ENCODE data around the gene MPHOSPH9. TPM values are rescaled to one million over a fixed set of nuclear protein-coding genes. Genes with fewer than 3 reads are reported as not detected.

MPHOSPH9 gene
- total RNA-seq, 1 experiment from 2014 or later, result 47.5 TPM

DNA sequence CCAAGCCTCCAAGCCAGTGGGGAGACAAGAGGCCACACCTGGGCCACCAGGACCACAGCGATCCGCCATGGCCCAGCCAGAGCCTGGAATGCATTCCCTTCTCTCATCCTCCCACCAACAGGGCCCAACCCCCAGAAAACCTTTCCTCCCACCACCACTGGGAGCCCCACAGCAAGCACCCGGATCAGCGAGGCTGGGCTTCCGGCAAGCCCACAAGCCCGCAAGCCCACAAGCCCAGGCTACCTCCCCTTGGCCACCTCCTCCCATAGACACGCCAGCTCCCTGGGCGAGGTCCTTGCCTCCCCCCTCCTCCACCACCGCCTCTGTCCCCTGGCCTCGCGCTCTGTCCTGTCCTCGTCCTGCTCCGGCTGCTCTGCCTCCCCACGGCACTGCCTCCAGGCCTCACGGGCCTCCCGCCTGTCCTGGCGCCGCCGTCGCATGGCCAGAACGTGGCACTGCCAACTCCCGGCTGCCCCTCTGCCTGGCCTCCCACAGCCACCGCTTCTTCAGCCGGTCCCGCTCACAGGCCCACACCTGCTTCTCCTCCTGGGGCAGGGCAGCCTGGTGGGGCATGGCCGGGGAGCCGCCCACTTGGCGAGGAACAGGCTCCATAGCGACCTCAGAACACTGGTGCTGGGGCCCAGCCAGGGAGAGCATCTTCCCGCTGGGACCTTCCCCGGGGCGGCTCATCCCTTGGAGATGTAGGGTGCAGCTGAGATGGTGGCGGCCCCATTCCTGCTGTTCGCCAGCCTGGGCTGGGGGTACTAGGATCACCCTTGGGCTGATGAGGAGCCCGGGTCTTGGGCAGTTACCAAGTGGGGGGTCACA lies 33.1 kb upstream of the MPHOSPH9 start (continued):
- TF ChIP-seq, protein P1, sequence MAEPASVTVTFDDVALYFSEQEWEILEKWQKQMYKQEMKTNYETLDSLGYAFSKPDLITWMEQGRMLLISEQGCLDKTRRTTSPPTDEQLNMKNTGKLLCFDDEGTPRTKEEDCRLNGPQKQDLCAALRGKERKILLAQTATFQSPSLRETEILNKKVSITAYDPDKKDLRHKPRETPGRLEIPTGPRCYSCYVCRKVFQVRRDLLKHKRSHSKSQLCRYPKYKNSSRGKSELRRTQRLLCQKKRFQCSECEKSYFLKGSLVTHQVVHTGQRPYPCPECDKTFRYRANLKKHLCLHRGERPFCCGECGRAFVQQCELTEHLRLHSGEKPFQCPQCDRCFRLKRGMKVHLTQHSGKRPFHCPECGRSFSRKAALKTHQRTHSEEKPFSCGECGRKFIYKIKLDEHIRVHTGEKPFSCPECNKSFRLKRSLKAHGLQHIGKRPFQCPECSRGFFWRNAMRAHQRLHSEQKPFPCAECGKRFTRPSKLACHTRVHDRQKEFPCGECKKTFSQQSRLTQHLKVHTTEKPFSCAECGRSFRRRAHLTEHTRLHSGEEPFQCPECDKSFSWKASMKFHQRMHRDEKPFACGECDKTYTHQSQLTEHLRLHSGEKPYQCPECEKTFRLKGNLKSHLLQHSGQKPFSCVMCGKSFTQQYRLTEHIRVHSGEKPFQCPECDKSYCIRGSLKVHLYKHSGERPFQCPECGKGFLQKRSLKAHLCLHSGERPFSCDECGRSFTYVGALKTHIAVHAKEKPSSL (CRISPR knock-in tag; conservative IDR thresholded peaks at IDR 0.05), result no peak
- TF ChIP-seq ZNF138 (CRISPR knock-in tag; conservative IDR thresholded peaks at IDR 0.05), result no peak
- no peak for TF ChIP-seq HMGXB4 (CRISPR knock-in tag; IDR thresholded peaks at IDR 0.05)

DNA sequence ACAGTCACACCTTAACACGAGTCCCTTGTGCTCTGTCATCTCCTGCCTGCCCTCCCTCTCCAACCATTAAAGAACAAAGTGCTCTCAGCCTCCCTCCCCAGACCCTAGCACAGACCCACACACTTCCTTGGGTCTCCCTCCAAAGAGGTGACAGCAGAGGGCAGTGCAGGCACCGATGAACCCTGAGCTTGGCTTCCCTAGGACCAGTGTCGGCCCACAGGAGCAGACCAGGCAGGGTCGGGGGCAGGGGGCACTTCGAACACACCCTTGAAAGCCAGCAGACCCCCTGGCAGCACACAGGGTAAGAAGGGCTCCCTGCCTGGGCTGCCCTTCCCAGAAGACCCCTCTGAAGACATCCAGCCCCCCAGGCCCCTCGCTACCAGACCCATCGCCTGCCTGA lies 31.7 kb upstream of the MPHOSPH9 start:
- no peaks in the 10 kb centered on the region for H3K27me3 Mint-ChIP-seq (ENCODE audit: low read depth)
- POLR2A ChIA-PET, result no interaction called here
- H3K27ac Mint-ChIP-seq, result peak overlapping the region; percentile 73
- peak; percentile 71 for ATAC-seq
- H3K4me1 Mint-ChIP-seq, result peaks cover 34% of the 10 kb centered on the region
- DNase-seq (ENCODE audit: low spot score), result peak; percentile 62
- no peaks in the 10 kb centered on the region for H3K9me3 Mint-ChIP-seq
- TF ChIP-seq GTF2I (CRISPR knock-in tag; conservative IDR thresholded peaks at IDR 0.05), result no peak
- TF ChIP-seq ZNF232 (CRISPR knock-in tag; IDR thresholded peaks at IDR 0.05), result no peak
- TF ChIP-seq, protein P2, sequence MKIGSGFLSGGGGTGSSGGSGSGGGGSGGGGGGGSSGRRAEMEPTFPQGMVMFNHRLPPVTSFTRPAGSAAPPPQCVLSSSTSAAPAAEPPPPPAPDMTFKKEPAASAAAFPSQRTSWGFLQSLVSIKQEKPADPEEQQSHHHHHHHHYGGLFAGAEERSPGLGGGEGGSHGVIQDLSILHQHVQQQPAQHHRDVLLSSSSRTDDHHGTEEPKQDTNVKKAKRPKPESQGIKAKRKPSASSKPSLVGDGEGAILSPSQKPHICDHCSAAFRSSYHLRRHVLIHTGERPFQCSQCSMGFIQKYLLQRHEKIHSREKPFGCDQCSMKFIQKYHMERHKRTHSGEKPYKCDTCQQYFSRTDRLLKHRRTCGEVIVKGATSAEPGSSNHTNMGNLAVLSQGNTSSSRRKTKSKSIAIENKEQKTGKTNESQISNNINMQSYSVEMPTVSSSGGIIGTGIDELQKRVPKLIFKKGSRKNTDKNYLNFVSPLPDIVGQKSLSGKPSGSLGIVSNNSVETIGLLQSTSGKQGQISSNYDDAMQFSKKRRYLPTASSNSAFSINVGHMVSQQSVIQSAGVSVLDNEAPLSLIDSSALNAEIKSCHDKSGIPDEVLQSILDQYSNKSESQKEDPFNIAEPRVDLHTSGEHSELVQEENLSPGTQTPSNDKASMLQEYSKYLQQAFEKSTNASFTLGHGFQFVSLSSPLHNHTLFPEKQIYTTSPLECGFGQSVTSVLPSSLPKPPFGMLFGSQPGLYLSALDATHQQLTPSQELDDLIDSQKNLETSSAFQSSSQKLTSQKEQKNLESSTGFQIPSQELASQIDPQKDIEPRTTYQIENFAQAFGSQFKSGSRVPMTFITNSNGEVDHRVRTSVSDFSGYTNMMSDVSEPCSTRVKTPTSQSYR (CRISPR knock-in tag; IDR thresholded peaks at IDR 0.05), result no peak
- TF ChIP-seq, protein P3, sequence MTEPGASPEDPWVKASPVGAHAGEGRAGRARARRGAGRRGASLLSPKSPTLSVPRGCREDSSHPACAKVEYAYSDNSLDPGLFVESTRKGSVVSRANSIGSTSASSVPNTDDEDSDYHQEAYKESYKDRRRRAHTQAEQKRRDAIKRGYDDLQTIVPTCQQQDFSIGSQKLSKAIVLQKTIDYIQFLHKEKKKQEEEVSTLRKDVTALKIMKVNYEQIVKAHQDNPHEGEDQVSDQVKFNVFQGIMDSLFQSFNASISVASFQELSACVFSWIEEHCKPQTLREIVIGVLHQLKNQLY (CRISPR knock-in tag; IDR thresholded peaks at IDR 0.05), result no peak
- no peak for TF ChIP-seq SP1 (CRISPR knock-in tag; conservative IDR thresholded peaks at IDR 0.05)
- TF ChIP-seq, protein P1 (CRISPR knock-in tag; conservative IDR thresholded peaks at IDR 0.05), result no peak
- TF ChIP-seq, protein P4, sequence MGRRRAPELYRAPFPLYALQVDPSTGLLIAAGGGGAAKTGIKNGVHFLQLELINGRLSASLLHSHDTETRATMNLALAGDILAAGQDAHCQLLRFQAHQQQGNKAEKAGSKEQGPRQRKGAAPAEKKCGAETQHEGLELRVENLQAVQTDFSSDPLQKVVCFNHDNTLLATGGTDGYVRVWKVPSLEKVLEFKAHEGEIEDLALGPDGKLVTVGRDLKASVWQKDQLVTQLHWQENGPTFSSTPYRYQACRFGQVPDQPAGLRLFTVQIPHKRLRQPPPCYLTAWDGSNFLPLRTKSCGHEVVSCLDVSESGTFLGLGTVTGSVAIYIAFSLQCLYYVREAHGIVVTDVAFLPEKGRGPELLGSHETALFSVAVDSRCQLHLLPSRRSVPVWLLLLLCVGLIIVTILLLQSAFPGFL (CRISPR knock-in tag; IDR thresholded peaks at IDR 0.05; ENCODE audit: borderline replicate concordance), result no peak
- no peak for TF ChIP-seq NR2C2 (CRISPR knock-in tag; IDR thresholded peaks at IDR 0.05)
- H3K36me3 Mint-ChIP-seq, result peaks cover 53% of the 10 kb centered on the region
- CTCF ChIA-PET, result interaction anchor here (0.6 to 1.5 kb wide), 16 partner anchors 11 to 354 kb away, joined by 3 to 11 read pairs (median 4); partner anchors contain the start of genes KMT5A, MPHOSPH9 and MTRFR
- H3K4me3 Mint-ChIP-seq, result no peak overlapping the region
